Activated CD4-positive, alpha-beta memory T cell treated with anti-CD3 and anti-CD28 coated beads for 36 hours (primary cell): ENCODE data around the gene C20orf204. TPM values are rescaled to one million over a fixed set of nuclear protein-coding genes. Genes with fewer than 3 reads are reported as not detected.
"Not testable (repeated sequence)": the region's sequence is repeated elsewhere in the genome, so short reads cannot be mapped to it uniquely, and the experiment has no call there.

Experiments
- CTCF ChIA-PET: fragments of 350-600 bp; sonication (Branson Sonifier 250); formaldehyde crosslinking; loops from one replicate; lab custom pipeline; 2021; ENCODE audit warnings: antibody characterized with exemption, inconsistent platforms; lab: Charles Lee
- POLR2A ChIA-PET: fragments of 350-600 bp; sonication (Branson Sonifier 250); formaldehyde crosslinking; loops from one replicate; lab custom pipeline; 2021; ENCODE audit warnings: antibody characterized with exemption; lab: Charles Lee
- DNase-seq: peaks from one replicate; pipeline ENCODE4 v3.0.0-alpha.2; 2020
- H3K27ac Mint-ChIP-seq: one replicate; pipeline ENCODE4 v1.8.0; 2021; ENCODE audit warnings: mixed read lengths
- H3K27me3 Mint-ChIP-seq: one replicate; pipeline ENCODE4 v1.8.0; 2021; ENCODE audit warnings: mixed read lengths
- H3K36me3 Mint-ChIP-seq: one replicate; pipeline ENCODE4 v1.8.0; 2021; ENCODE audit warnings: mixed read lengths
- H3K4me1 Mint-ChIP-seq: one replicate; pipeline ENCODE4 v1.8.0; 2021; ENCODE audit warnings: low read depth, mixed read lengths
- H3K4me3 Mint-ChIP-seq: one replicate; pipeline ENCODE4 v1.8.0; 2021; ENCODE audit warnings: mild to moderate bottlenecking, mixed read lengths
- H3K9me3 Mint-ChIP-seq: one replicate; pipeline ENCODE4 v1.8.0; 2021; ENCODE audit warnings: mixed read lengths
- intact Hi-C: fragments of 100-400 bp; cut with micrococcal nuclease; formaldehyde crosslinking; loops from one replicate; pipeline ENCODE4 v1.15.1; 2023
- total RNA-seq, 2 experiments: library from RNA; stranded (reverse); gene quantifications; one replicate each; pipeline ENCODE4 v1.2.3, GENCODE V29; 2021

Gene C20orf204, protein sequence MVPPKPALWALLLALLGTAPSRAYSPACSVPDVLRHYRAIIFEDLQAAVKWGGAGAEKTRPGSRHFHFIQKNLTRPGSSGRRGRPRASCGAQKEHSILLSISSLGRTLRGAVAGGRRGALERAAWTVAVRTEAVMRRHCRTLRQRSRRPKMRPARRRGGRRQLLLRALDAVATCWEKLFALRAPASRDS
- total RNA-seq: 1 to 10 TPM; 3.1 TPM

DNA sequence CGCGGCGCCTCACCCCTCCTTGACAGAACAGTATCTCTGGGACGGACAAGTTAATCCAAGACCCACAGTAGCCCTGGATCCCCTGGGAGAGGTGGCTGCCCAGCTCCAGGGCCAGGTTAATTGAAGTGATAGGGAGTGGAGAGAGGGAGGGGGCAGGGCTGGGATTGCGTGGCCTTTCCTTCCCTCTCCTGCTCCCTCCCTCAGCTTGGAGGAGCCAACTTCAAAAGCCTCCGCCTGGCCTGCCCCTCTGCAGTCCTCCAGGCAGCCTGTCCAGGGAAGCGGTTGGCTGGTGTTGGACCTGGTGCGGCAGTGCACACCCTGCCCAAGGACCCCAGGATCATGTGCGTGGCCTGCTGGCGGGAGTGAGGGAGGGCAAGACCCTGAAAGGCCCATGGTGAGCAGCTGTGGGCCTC, at the start of gene C20orf204:
Gene C20orf204, plus strand, starts transcription at position 250 of the 413 bp plus-strand sequence. Its CDS starts 142 bp downstream, at position 392.
- Mint-ChIP-seq H3K4me1 (peaks cover 40% of the 10 kb centered on the region), H3K27ac (peak within 1 kb of the TSS; percentile 96)
- intact Hi-C loops: loop anchor here (1.0 to 2.0 kb wide), 2 partner anchors 24 to 79 kb away; partner anchors contain the start of gene UCKL1

DNA sequence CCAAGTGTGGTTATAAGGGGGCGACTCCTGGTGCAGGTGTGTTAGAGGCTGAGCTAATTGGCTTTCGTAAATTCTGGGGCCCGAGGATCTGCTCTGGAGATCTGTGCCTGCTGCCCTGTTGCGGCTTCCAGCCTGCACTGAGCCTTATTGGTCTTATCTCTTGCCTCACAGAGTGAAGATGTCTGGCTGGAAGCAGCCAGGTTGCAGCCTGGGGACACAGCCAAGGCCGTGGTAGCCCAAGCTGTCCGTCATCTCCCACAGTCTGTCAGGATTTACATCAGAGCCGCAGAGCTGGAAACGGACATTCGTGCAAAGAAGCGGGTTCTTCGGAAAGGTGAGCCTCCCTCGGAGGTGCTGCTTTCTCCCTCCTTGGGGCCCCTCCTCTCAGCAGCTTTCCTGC, 35.1 kb upstream of the C20orf204 start:
- intact Hi-C loops: no loop called here
- H3K4me1 Mint-ChIP-seq: no peaks in the 10 kb centered on the region
- H3K36me3 Mint-ChIP-seq: peaks cover 37% of the 10 kb centered on the region
- H3K27ac Mint-ChIP-seq: no peak overlapping the region
- CTCF ChIA-PET: interaction anchor here (1.1 kb wide), 1 partner anchor 37 kb away, joined by 4 read pairs; no protein-coding TSS in a partner anchor
- H3K27me3 Mint-ChIP-seq: no peaks in the 10 kb centered on the region
- no peak overlapping the region for H3K4me3 Mint-ChIP-seq
- no peaks in the 10 kb centered on the region for H3K9me3 Mint-ChIP-seq
- DNase-seq: no peak
- POLR2A ChIA-PET: no interaction called here

More for the DNA sequence above, at the start of gene C20orf204:
- Mint-ChIP-seq H3K9me3 (no peaks in the 10 kb centered on the region), H3K27me3 (peaks cover 2% of the 10 kb centered on the region), H3K4me3 (peak within 1 kb of the TSS; percentile 21), H3K36me3 (peaks cover 12% of the 10 kb centered on the region)
- DNase-seq: no peak
- ChIA-PET POLR2A (no interaction called here), CTCF (interaction anchor here (0.8 to 5.8 kb wide), 2 partner anchors 23 to 58 kb away, joined by 3 to 38 read pairs; no protein-coding TSS in a partner anchor)

GRCh38 chr20:64001607-64002011, 34.4 kb upstream of the C20orf204 start:
- H3K4me3 Mint-ChIP-seq: no peak overlapping the region
- ChIA-PET POLR2A (no interaction called here), CTCF (interaction anchor here (0.6 to 1.1 kb wide), 2 partner anchors 37 to 56 kb away, joined by 3 to 4 read pairs; no protein-coding TSS in a partner anchor)
- H3K36me3 Mint-ChIP-seq: peaks cover 39% of the 10 kb centered on the region
- no peaks in the 10 kb centered on the region for H3K27me3 Mint-ChIP-seq
- no peaks in the 10 kb centered on the region for H3K9me3 Mint-ChIP-seq
- H3K4me1 Mint-ChIP-seq: no peaks in the 10 kb centered on the region
- DNase-seq: no peak
- H3K27ac Mint-ChIP-seq: peak overlapping the region; percentile 42
- intact Hi-C loops: no loop called here

DNA sequence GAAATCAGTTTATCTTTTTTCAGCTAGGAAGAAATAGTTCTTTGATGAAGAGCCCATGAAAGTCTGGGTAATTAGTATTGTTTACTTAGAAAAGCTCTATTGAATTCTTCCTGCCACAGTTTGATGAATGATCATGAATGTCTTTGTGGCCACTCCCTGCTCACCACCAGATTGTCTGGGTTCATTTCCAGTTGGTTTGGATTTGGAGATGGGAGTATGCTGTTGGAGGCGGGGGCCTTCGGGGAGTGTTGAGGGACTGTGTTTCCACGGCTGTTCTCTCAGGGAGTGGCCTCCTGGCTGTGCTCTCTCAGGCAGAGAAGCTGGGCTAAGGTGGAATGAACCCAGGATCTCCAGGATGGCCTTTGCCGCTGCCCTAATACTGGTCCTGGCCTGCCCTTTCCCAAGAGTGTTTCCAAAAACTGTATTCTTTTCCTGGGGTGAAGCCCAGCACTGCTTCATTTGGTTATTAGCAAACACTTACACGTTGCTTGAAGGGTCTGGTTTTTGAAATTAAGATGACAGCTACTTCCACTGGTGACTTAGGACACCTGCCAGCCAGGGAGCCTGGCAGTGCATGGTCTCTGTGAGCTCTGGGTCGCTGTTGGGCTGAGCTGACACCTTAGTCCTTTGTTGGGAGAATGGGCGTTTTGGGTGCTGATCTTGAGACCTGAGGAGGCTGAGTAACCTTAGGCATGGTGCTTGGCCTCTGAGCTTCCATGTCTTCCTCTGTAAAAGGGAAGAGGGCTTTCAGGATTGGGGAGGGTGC, 31.8 kb upstream of the C20orf204 start:
- ChIA-PET POLR2A (no interaction called here), CTCF (interaction anchor here (0.9 to 1.7 kb wide), 2 partner anchors 10 to 35 kb away, joined by 3 to 7 read pairs; no protein-coding TSS in a partner anchor)
- H3K4me1 Mint-ChIP-seq: no peaks in the 10 kb centered on the region
- DNase-seq: no peak
- intact Hi-C loops: no loop called here
- no peak overlapping the region for H3K27ac Mint-ChIP-seq
- peaks cover 10% of the 10 kb centered on the region for H3K9me3 Mint-ChIP-seq
- peaks cover 47% of the 10 kb centered on the region for H3K36me3 Mint-ChIP-seq
- no peak overlapping the region for H3K4me3 Mint-ChIP-seq
- no peaks in the 10 kb centered on the region for H3K27me3 Mint-ChIP-seq

DNA sequence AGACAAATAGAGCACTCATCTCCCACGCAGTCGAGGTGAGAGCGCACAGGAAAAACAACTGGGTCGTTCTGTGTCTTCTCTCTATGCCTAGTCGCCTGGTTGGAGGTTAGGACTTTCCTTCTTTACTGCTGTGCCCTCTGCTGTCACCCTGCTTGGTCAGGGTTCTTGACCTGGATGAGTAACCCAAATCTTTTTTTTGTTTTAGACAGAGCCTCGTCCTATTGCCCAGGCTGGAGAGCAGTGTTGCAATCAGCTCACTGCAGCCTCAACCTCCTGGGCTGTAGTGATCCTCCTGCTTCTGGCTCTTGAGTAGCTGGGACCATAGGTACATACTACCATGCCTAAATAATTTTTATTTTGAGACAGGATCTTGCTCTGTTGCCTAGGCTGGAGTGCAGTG, 30.6 kb upstream of the C20orf204 start:
- ChIA-PET CTCF (no interaction called here), POLR2A (no interaction called here)
- H3K4me3 Mint-ChIP-seq: no peak overlapping the region
- H3K4me1 Mint-ChIP-seq: peaks cover 7% of the 10 kb centered on the region
- H3K36me3 Mint-ChIP-seq: peaks cover 50% of the 10 kb centered on the region
- DNase-seq: no peak
- H3K9me3 Mint-ChIP-seq: peaks cover 18% of the 10 kb centered on the region
- intact Hi-C loops: no loop called here
- no peaks in the 10 kb centered on the region for H3K27me3 Mint-ChIP-seq
- no peak overlapping the region for H3K27ac Mint-ChIP-seq

DNA sequence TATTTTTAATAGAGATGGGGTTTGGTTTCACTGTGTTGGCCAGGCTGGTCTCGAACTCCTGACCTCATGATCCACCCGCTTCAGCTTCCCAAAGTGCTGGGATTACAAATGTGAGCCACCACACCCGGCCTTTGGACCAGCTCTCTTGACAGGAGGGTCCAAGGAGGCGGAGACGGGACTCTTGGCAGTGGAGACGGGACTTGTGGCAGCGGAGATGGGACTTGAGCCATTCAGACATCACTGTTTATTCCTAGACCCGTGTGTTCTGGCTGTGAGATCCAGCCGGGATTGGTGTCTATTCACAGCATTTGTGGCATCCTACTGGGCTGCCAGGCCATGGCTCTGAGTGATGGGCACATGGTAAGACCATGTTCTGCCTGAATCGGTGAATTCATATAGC, 29.5 kb upstream of the C20orf204 start:
- POLR2A ChIA-PET: no interaction called here
- H3K36me3 Mint-ChIP-seq: peaks cover 56% of the 10 kb centered on the region
- peaks cover 18% of the 10 kb centered on the region for H3K9me3 Mint-ChIP-seq
- CTCF ChIA-PET: interaction anchor here (1.1 kb wide), 1 partner anchor 32 kb away, joined by 3 read pairs; no protein-coding TSS in a partner anchor
- H3K4me1 Mint-ChIP-seq: peaks cover 17% of the 10 kb centered on the region
- H3K27me3 Mint-ChIP-seq: no peaks in the 10 kb centered on the region
- no peak overlapping the region for H3K27ac Mint-ChIP-seq
- DNase-seq: no peak
- intact Hi-C loops: no loop called here
- H3K4me3 Mint-ChIP-seq: no peak overlapping the region

DNA sequence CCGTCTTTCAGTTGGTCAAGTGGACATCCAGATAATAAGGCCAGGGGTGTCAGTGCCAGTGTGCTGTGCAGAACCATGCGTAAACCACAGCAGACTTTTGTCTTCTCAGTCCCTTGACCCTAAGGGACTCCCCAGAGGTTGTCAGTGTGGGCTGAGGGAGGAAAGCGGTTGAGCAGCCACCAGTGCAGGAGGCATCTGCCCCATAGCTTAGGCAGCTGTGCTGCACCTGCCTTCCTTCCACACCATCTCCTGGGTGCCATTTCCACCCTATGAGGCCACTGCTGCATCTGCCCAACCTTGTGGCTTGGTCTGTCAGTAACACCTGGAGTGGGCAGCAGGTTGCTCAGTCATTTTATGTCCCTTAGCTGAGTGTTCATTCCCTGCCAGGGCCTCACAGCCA, 29.1 kb upstream of the C20orf204 start:
- CTCF ChIA-PET: interaction anchor here (1.1 kb wide), 1 partner anchor 32 kb away, joined by 3 read pairs; no protein-coding TSS in a partner anchor
- peaks cover 18% of the 10 kb centered on the region for H3K9me3 Mint-ChIP-seq
- H3K27me3 Mint-ChIP-seq: no peaks in the 10 kb centered on the region
- peaks cover 55% of the 10 kb centered on the region for H3K36me3 Mint-ChIP-seq
- no peak overlapping the region for H3K27ac Mint-ChIP-seq
- peaks cover 18% of the 10 kb centered on the region for H3K4me1 Mint-ChIP-seq
- H3K4me3 Mint-ChIP-seq: no peak overlapping the region
- POLR2A ChIA-PET: no interaction called here
- intact Hi-C loops: no loop called here
- no peak for DNase-seq

DNA sequence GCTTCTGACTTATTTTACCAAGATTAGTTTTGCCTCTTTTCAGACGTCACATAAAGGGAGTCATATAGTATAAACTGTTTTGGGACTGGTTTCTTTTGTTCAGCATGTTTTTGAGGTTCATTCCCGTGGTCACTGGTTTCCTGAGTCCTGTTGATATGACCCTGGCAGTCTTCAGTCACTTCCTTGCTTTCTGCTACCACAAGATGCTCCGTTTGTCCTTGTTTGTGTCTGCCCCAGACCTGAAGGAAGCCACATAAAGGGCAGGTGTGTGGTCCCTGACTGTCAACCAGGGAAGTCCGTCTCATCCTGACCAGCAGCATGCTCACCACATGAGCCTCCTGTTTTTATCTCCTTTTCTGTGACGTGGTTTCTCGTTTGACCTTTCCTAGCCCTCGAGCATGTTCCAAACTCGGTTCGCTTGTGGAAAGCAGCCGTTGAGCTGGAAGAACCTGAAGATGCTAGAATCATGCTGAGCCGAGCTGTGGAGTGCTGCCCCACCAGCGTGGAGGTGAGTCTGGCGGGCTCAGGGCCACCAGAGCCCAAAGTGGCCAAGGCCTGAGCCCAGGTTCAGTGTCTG, 26.1 kb upstream of the C20orf204 start:
- peaks cover 60% of the 10 kb centered on the region for H3K36me3 Mint-ChIP-seq
- no peak overlapping the region for H3K4me3 Mint-ChIP-seq
- POLR2A ChIA-PET: no interaction called here
- intact Hi-C loops: no loop called here
- DNase-seq: no peak
- peaks cover 25% of the 10 kb centered on the region for H3K4me1 Mint-ChIP-seq
- no peaks in the 10 kb centered on the region for H3K27me3 Mint-ChIP-seq
- CTCF ChIA-PET: interaction anchor here (1.6 kb wide), 1 partner anchor 29 kb away, joined by 4 read pairs; no protein-coding TSS in a partner anchor
- H3K27ac Mint-ChIP-seq: peak overlapping the region; percentile 49
- H3K9me3 Mint-ChIP-seq: peaks cover 18% of the 10 kb centered on the region

DNA sequence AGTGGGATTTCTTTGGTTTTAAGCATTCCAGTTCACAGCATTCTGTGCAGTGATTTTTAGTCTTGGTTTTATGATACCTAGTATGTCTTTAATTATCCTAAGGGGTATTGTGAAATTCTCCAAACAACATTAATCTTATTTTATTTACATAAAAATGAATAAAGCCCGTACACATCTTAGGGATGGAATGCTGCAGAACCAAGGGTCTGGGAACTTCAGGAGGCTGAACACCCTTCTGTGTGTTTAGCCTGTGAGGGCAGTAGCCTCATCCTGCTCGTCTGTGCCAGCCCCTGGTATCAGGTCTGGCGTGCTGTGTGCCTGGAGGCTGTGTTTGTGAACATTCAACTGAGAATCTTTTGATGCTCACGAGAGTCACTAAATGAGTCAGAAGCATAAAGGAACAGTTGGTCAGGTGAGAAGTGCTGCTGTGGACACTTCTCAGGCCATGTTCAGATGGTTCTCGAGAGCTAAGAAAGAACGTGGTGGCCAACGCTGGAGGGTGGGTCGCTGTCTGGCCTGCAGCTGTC, 25.2 kb upstream of the C20orf204 start:
- peak; percentile 18 for DNase-seq
- ChIA-PET POLR2A (no interaction called here), CTCF (interaction anchor here (1.6 kb wide), 1 partner anchor 28 kb away, joined by 4 read pairs; no protein-coding TSS in a partner anchor)
- H3K27ac Mint-ChIP-seq: peak overlapping the region; percentile 90
- H3K27me3 Mint-ChIP-seq: no peaks in the 10 kb centered on the region
- peaks cover 62% of the 10 kb centered on the region for H3K36me3 Mint-ChIP-seq
- no peak overlapping the region for H3K4me3 Mint-ChIP-seq
- intact Hi-C loops: no loop called here
- peaks cover 25% of the 10 kb centered on the region for H3K4me1 Mint-ChIP-seq
- peaks cover 18% of the 10 kb centered on the region for H3K9me3 Mint-ChIP-seq

DNA sequence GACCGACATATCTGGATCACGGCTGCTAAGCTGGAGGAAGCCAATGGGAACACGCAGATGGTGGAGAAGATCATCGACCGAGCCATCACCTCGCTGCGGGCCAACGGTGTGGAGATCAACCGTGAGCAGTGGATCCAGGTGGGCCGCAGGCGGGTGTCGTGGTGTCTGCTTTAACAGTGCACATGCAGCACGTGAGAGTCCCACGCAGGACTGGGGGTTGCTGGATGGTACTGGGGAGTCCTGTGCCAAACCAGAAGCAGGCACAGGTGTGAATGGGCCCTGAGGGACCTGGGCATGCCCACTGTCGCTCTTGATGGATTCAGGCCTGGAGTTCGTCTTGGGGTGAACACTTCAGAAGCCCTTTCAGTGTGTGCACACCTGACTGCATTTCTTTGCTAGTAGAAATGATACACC, 24.6 kb upstream of the C20orf204 start:
- POLR2A ChIA-PET: no interaction called here
- H3K36me3 Mint-ChIP-seq: peaks cover 63% of the 10 kb centered on the region
- intact Hi-C loops: no loop called here

GRCh38 chr20:64012385-64013154, 23.4 kb upstream of the C20orf204 start:
- H3K27me3 Mint-ChIP-seq, POLR2A ChIA-PET, DNase-seq, CTCF ChIA-PET: not testable (repeated sequence)
- Mint-ChIP-seq H3K4me1 (peaks cover 25% of the 10 kb centered on the region), H3K4me3 (peak overlapping the region; percentile 55), H3K9me3 (peaks cover 18% of the 10 kb centered on the region), H3K27ac (peak overlapping the region; percentile 93), H3K36me3 (peaks cover 62% of the 10 kb centered on the region)
- intact Hi-C loops: loop anchor here (1.0 kb wide), 1 partner anchor 23 kb away; no protein-coding TSS in a partner anchor

More for the DNA sequence above, 24.6 kb upstream of the C20orf204 start:
- Mint-ChIP-seq H3K4me1 (peaks cover 25% of the 10 kb centered on the region), H3K27ac (peak overlapping the region; percentile 90), H3K4me3 (no peak overlapping the region), H3K27me3 (no peaks in the 10 kb centered on the region), H3K9me3 (peaks cover 18% of the 10 kb centered on the region)
- CTCF ChIA-PET: interaction anchor here (1.6 kb wide), 1 partner anchor 28 kb away, joined by 4 read pairs; no protein-coding TSS in a partner anchor
- peak; percentile 16 for DNase-seq
